ENCODE measurements around the gene SNCA.

Gene SNCA

GRCh38 chr4:89823416-89823815, 13.5 kb downstream of the SNCA start:
- TF ChIP-seq CTCF (IDR thresholded peaks at IDR 0.05; ENCODE audit: low read depth, low read length, missing control alignments): no peak
- DNase-seq (ENCODE audit: low read depth): no peak
- H3K4me3 ChIP-seq (ENCODE audit: low read depth, low read length): no peak overlapping the region
- in situ Hi-C loops (cut with HindIII; ENCODE audit: low sequenced_read_pairs): no loop called here

- in situ Hi-C loops (cut with HindIII; ENCODE audit: low sequenced_read_pairs): no loop called here
- no peak for TF ChIP-seq CTCF (IDR thresholded peaks at IDR 0.05; ENCODE audit: low read depth, low read length, missing control alignments)
- no peak for DNase-seq (ENCODE audit: low read depth)
- H3K4me3 ChIP-seq (ENCODE audit: low read depth, low read length): no peak overlapping the region
Measured at GRCh38 chr4:89821612-89822011, 15.3 kb downstream of the SNCA start.

- H3K4me3 ChIP-seq (ENCODE audit: low read depth, low read length): no peak overlapping the region
- in situ Hi-C loops (cut with HindIII; ENCODE audit: low sequenced_read_pairs): no loop called here
- TF ChIP-seq CTCF (IDR thresholded peaks at IDR 0.05; ENCODE audit: low read depth, low read length, missing control alignments): no peak
- DNase-seq (ENCODE audit: low read depth): no peak
Measured at GRCh38 chr4:89820010-89820409, 17.0 kb downstream of the SNCA start.

- no peak for DNase-seq (ENCODE audit: low read depth)
- in situ Hi-C loops (cut with HindIII; ENCODE audit: low sequenced_read_pairs): no loop called here
Measured at GRCh38 chr4:89814362-89814761, 22.6 kb downstream of the SNCA start.

GRCh38 chr4:89813197-89813596, 23.8 kb downstream of the SNCA start:
- TF ChIP-seq CTCF (IDR thresholded peaks at IDR 0.05; ENCODE audit: low read depth, low read length, missing control alignments): no peak
- H3K4me3 ChIP-seq (ENCODE audit: low read depth, low read length): no peak overlapping the region
- in situ Hi-C loops (cut with HindIII; ENCODE audit: low sequenced_read_pairs): no loop called here
- no peak for DNase-seq (ENCODE audit: low read depth)

More at GRCh38 chr4:89814362-89814761, 22.6 kb downstream of the SNCA start:
- H3K4me3 ChIP-seq (ENCODE audit: low read depth, low read length): no peak overlapping the region
- no peak for TF ChIP-seq CTCF (IDR thresholded peaks at IDR 0.05; ENCODE audit: low read depth, low read length, missing control alignments)

GRCh38 chr4:89807441-89808140, 29.4 kb downstream of the SNCA start:
- no peak for TF ChIP-seq CTCF (IDR thresholded peaks at IDR 0.05; ENCODE audit: low read depth, low read length, missing control alignments)
- no peak for DNase-seq (ENCODE audit: low read depth)
- H3K4me3 ChIP-seq (ENCODE audit: low read depth, low read length): no peak overlapping the region
- in situ Hi-C loops (cut with HindIII; ENCODE audit: low sequenced_read_pairs): no loop called here

Measured in astrocyte of the cerebellum (primary cell).